GM12865 (cell line): ENCODE data around the gene RFK.

Experiments used
- DNase-seq: peaks from one replicate; pipeline ENCODE4 v3.0.0; 2010; ENCODE audit warnings: low read depth
- H3K4me3 ChIP-seq: 2 replicates; pipeline ENCODE4 v1.5.1; 2011; ENCODE audit warnings: mild to moderate bottlenecking, low read depth, low read length, control low read depth
- CTCF ChIP-seq: IDR thresholded peaks from 2 replicates; pipeline ENCODE4 v1.5.1; 2011; ENCODE audit warnings: low read length, control low read depth, low read depth, inconsistent platforms; ENCODE audit not compliant: insufficient read depth; ENCODE audit errors: missing control alignments

RFK gene

GRCh38 chr9:76336027-76336426 is 58.2 kb downstream of the RFK start:
- TF ChIP-seq CTCF, result no peak
- DNase-seq, result no peak
- no peak overlapping the region for H3K4me3 ChIP-seq
